Right lobe of liver (tissue), 6 donors: ENCODE results near the gene DES. TPM values are rescaled to one million over a fixed set of nuclear protein-coding genes. Genes with fewer than 3 reads are reported as not detected.

ENCODE experiments used
- ATAC-seq, 4 donors: fragments of 200-7000 bp; cut with Tn5 transposase; one replicate each; pipeline ENCODE4 v1.9.1; 2020; ENCODE audit warnings: mild to moderate bottlenecking in 4 of 4, moderate library complexity in 4 of 4
- DNase-seq, 3 donors: peaks; one replicate each; pipeline ENCODE4 v3.0.0-alpha.2; 2020
- H3K27ac ChIP-seq, 3 donors: fragments of 200-600 bp; one replicate each; pipeline ENCODE4 v1.8.0; 2022
- H3K27me3 ChIP-seq, 2 donors: fragments of 200-600 bp; one replicate each; pipeline ENCODE4 v1.8.0; 2022
- H3K36me3 ChIP-seq, 4 donors: fragments of 200-600 bp; sonication (generic) in 1 of 4; one replicate each; pipeline versions ENCODE4 v1.5.1 to v1.8.0; 2017 to 2022; ENCODE audit warnings: control low read depth in 1 of 4
- H3K4me1 ChIP-seq, 4 donors: fragments of 200-600 bp; sonication (generic) in 1 of 4; one replicate each; pipeline versions ENCODE4 v1.5.1 to v1.8.0; 2017 to 2022; ENCODE audit warnings: control low read depth in 1 of 4
- H3K4me3 ChIP-seq, 3 donors: fragments of 200-600 bp; one replicate each; pipeline ENCODE4 v1.8.0; 2022
- H3K9me3 ChIP-seq, 4 donors: fragments of 200-600 bp; sonication (generic) in 1 of 4; one replicate each; pipeline versions ENCODE4 v1.5.1 to v1.8.0; 2017 to 2022; ENCODE audit warnings: control low read depth in 1 of 4
- CTCF ChIP-seq, 4 donors: fragments of 200-600 bp in 3 of 4; fragments of 450-650 bp in 1 of 4; IDR thresholded peaks; one replicate each; pipeline versions ENCODE4 v1.5.1 to v1.8.0; 2016 to 2022; ENCODE audit warnings: antibody characterized with exemption in 4 of 4, mild to moderate bottlenecking in 2 of 4
- POLR2A ChIP-seq: fragments of 450-650 bp; IDR thresholded peaks from one replicate; pipeline ENCODE4 v1.6.1; 2017; ENCODE audit warnings: antibody characterized with exemption, mild to moderate bottlenecking
- WGBS: methylation state at CpG from one replicate; pipeline ENCODE4 v1.1.6; 2018; ENCODE audit warnings: low coverage, low lambda C conversion rate; ENCODE audit not compliant: insufficient coverage; ENCODE audit errors: missing lambda C conversion rate; 5-methylcytosine and 5-hydroxymethylcytosine counted together
- intact Hi-C, 2 donors: fragments of 100-400 bp; cut with DNase I; formaldehyde crosslinking; loops; one replicate each; pipeline versions ENCODE4 v1.11.2 to v1.14.1; 2022
- total RNA-seq, 6 experiments: library from RNA; depleted of rRNA in 2 of 6; stranded (reverse); fragments of >200 nt in 2 of 6; fragmentation: NEBNext Ultra II Directional in 3 of 6; extraction: Animal tissue kit (Norgen Biotek cat#: 25700) in 3 of 6; gene quantifications; one replicate each; pipeline versions ENCODE4 v1.1.0 to v1.2.4, GENCODE V29; 2016 to 2023
- donor health status: DM: no; HTN: yes; CAD: no.
- donor health status: DM: no; HTN: no; CAD: no.
- donor health status: DM: no; HTN: no; CAD: no.
- donor health status: DM: no; HTN: yes; CAD: no.
- donor health status: DM: no; HTN: yes; CAD: no.

Gene DES
- total RNA-seq, 6 experiments from 2014 or later: 1.2 to 25.6 (median 2.5) TPM

GRCh38 chr2:219428469-219428868 is 10.3 kb downstream of the DES start:
- no peaks in the 10 kb centered on the region for H3K4me1 ChIP-seq
- intact Hi-C loops: no loop called here

GRCh38 chr2:219429958-219430606 is 11.9 kb downstream of the DES start:
- DNase-seq: no peak
- H3K27ac ChIP-seq: no peak overlapping the region
- no peaks in the 10 kb centered on the region for H3K36me3 ChIP-seq
- ATAC-seq: no peak
- no peaks in the 10 kb centered on the region for H3K9me3 ChIP-seq
- TF ChIP-seq POLR2A (no peak), CTCF (IDR thresholded peaks at IDR 0.05) (no peak)
- intact Hi-C loops: no loop called here
- peaks cover 0 to 4% (median 0%) of the 10 kb centered on the region in 4 donors for H3K4me1 ChIP-seq
- H3K4me3 ChIP-seq: no peak overlapping the region
- no peaks in the 10 kb centered on the region for H3K27me3 ChIP-seq
- 74% methylated on average over 4 of the region's 7 CpGs for WGBS

More at GRCh38 chr2:219428469-219428868, 10.3 kb downstream of the DES start:
- ATAC-seq (no peak), DNase-seq (no peak)
- no peaks in the 10 kb centered on the region for H3K36me3 ChIP-seq
- no peaks in the 10 kb centered on the region for H3K27me3 ChIP-seq
- H3K4me3 ChIP-seq: no peak overlapping the region
- TF ChIP-seq POLR2A (no peak), CTCF (IDR thresholded peaks at IDR 0.05) (no peak)
- H3K9me3 ChIP-seq: no peaks in the 10 kb centered on the region
- no peak overlapping the region for H3K27ac ChIP-seq

GRCh38 chr2:219430633-219431615 is 12.7 kb downstream of the DES start:
- peaks cover 0 to 7% (median 0%) of the 10 kb centered on the region in 4 donors for H3K4me1 ChIP-seq
- no peaks in the 10 kb centered on the region for H3K27me3 ChIP-seq
- ATAC-seq (peak; percentile 63 to 70 (median 66)), DNase-seq (no peak)
- H3K9me3 ChIP-seq: no peaks in the 10 kb centered on the region
- intact Hi-C loops: no loop called here
- no peak overlapping the region for H3K27ac ChIP-seq
- no peaks in the 10 kb centered on the region for H3K36me3 ChIP-seq
- no peak overlapping the region for H3K4me3 ChIP-seq
- 62% methylated on average over 5 of the region's 9 CpGs for WGBS
- TF ChIP-seq POLR2A (no peak), CTCF (IDR thresholded peaks at IDR 0.05) (peak in 2 of 4 donors; percentile 15 to 21)

GRCh38 chr2:219433666-219434467 is 15.7 kb downstream of the DES start:
- no peak for DNase-seq
- TF ChIP-seq CTCF (IDR thresholded peaks at IDR 0.05): peak in 3 of 4 donors; percentile 14 to 25 (median 16)
- TF ChIP-seq POLR2A: no peak
- Histone ChIP-seq H3K4me1 (peaks cover 0 to 7% (median 0%) of the 10 kb centered on the region in 4 donors), H3K27ac (no peak overlapping the region), H3K27me3 (no peaks in the 10 kb centered on the region), H3K9me3 (no peaks in the 10 kb centered on the region), H3K4me3 (no peak overlapping the region), H3K36me3 (no peaks in the 10 kb centered on the region)
- WGBS: 72% methylated on average over 9 of the region's 16 CpGs
- no peak for ATAC-seq
- intact Hi-C loops: no loop called here
